ENCODE data around the gene TRPV4.

DNA sequence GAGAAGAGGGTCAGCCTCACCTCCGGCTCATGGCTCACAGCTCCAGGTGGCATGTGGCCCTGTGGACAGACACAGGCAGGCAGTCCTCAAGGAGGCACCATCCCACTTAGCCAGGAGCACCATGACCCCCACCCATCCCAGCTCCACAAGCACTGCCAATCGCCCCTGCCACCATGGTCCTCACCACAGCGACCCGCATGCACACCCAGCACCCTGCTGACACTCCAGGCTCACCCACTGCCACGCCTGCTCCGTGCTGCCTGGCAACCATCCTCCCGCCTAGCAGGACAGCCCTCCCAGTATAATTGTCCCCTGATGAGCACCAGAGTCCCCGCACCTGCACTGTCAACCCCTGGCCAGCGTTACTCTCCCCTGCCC is 50.9 kb downstream of the TRPV4 start:
- TF ChIP-seq, protein P1, sequence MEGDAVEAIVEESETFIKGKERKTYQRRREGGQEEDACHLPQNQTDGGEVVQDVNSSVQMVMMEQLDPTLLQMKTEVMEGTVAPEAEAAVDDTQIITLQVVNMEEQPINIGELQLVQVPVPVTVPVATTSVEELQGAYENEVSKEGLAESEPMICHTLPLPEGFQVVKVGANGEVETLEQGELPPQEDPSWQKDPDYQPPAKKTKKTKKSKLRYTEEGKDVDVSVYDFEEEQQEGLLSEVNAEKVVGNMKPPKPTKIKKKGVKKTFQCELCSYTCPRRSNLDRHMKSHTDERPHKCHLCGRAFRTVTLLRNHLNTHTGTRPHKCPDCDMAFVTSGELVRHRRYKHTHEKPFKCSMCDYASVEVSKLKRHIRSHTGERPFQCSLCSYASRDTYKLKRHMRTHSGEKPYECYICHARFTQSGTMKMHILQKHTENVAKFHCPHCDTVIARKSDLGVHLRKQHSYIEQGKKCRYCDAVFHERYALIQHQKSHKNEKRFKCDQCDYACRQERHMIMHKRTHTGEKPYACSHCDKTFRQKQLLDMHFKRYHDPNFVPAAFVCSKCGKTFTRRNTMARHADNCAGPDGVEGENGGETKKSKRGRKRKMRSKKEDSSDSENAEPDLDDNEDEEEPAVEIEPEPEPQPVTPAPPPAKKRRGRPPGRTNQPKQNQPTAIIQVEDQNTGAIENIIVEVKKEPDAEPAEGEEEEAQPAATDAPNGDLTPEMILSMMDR (conservative IDR thresholded peaks at IDR 0.05 in 1 of 2, IDR thresholded peaks at IDR 0.05 in 1 of 2; ENCODE audit: extremely low read depth in 1 of 2, insufficient read depth in 1 of 2, low read depth in 1 of 2, low read length in 2 of 2): no peak
- no peak for TF ChIP-seq EZH2 (IDR thresholded peaks at IDR 0.05; ENCODE audit: borderline replicate concordance, low read length)

Data from mammary epithelial cell (primary cell).